B cell (primary cell): Measurements from ENCODE around the gene ZNF333. TPM values are rescaled to one million over a fixed set of nuclear protein-coding genes. Genes with fewer than 3 reads are reported as not detected.
"Not testable (repeated sequence)": the region's sequence is repeated elsewhere in the genome, so short reads cannot be mapped to it uniquely, and the experiment has no call there.

ENCODE experiments used
- ATAC-seq: fragments of 200-7000 bp; cut with Tn5 transposase; one replicate; pipeline ENCODE4 v1.10.0; 2021; ENCODE audit warnings: low read depth, mild to moderate bottlenecking, moderate number of reproducible peaks, moderate library complexity
- CTCF ChIA-PET: fragments of 350-600 bp; sonication (Branson Sonifier 250); formaldehyde crosslinking; loops from one replicate; lab custom pipeline; 2021; ENCODE audit warnings: antibody characterized with exemption, inconsistent platforms; lab: Charles Lee
- POLR2A ChIA-PET: fragments of 350-600 bp; sonication (Branson Sonifier 250); formaldehyde crosslinking; loops from one replicate; lab custom pipeline; 2021; ENCODE audit warnings: antibody characterized with exemption; lab: Charles Lee
- DNase-seq: peaks from one replicate; pipeline ENCODE4 v3.0.0; 2013
- H2AFZ ChIP-seq: 2 replicates; pipeline ENCODE4 v1.6.1; 2012; ENCODE audit warnings: mild to moderate bottlenecking, low read depth, low read length; ENCODE audit not compliant: insufficient read depth, poor library complexity, severe bottlenecking
- H3K27ac ChIP-seq, 2 donors: 1 replicate in 1 of 2; 2 replicates in 1 of 2; pipeline ENCODE4 v1.5.1; 2012 to 2013; ENCODE audit warnings: low read length in 2 of 2, mild to moderate bottlenecking in 2 of 2, moderate library complexity in 1 of 2
- H3K27me3 ChIP-seq, 4 experiments: fragments of 200-600 bp in 1 of 4; sonication (generic) in 1 of 4; replicated peaks in 1 of 4; 1 replicate in 2 of 4; 2 replicates in 2 of 4; pipeline versions ENCODE4 v1.6.1 to v1.7.0; 2013 to 2016; ENCODE audit warnings: low read length in 3 of 4, mild to moderate bottlenecking in 2 of 4, mixed read lengths in 1 of 4, moderate library complexity in 1 of 4; ENCODE audit not compliant: insufficient read depth in 4 of 4, control insufficient read depth in 3 of 4; ENCODE audit errors: control extremely low read depth in 1 of 4
- H3K36me3 ChIP-seq, 2 experiments: replicated peaks in 1 of 2; 1 replicate in 1 of 2; 2 replicates in 1 of 2; pipeline versions ENCODE4 v1.6.1 to v1.7.1; 2013; ENCODE audit warnings: low read length in 1 of 2; ENCODE audit not compliant: insufficient read depth in 2 of 2, control insufficient read depth in 1 of 2; ENCODE audit errors: control extremely low read depth in 1 of 2, extremely low read depth in 1 of 2
- H3K4me1 ChIP-seq, 2 donors: fragments of 200-600 bp in 1 of 2; sonication (generic) in 1 of 2; 1 replicate in 1 of 2; 2 replicates in 1 of 2; pipeline versions ENCODE4 v1.5.1 to v1.6.1; 2013 to 2017; ENCODE audit warnings: low read length in 2 of 2; ENCODE audit not compliant: control insufficient read depth in 2 of 2, insufficient read depth in 2 of 2
- H3K4me2 ChIP-seq: replicated peaks from 2 replicates; pipeline ENCODE3; 2012; ENCODE audit warnings: mild to moderate bottlenecking, low read depth, low read length; ENCODE audit not compliant: poor library complexity, severe bottlenecking
- H3K4me3 ChIP-seq, 5 experiments: fragments of 200-600 bp in 1 of 5; sonication (generic) in 1 of 5; 1 replicate in 3 of 5; 2 replicates in 2 of 5; pipeline versions ENCODE4 v1.5.1 to v1.7.0; 2011 to 2016; ENCODE audit warnings: low read length in 4 of 5, mild to moderate bottlenecking in 4 of 5, low read depth in 2 of 5, control low read depth in 1 of 5, moderate library complexity in 1 of 5; ENCODE audit not compliant: insufficient read depth in 1 of 5; ENCODE audit errors: control extremely low read depth in 1 of 5, extremely low read depth in 1 of 5
- H3K79me2 ChIP-seq: fragments of 200-600 bp; sonication (generic); one replicate; pipeline ENCODE4 v1.6.0; 2016; ENCODE audit warnings: low read length; ENCODE audit not compliant: control insufficient read depth, insufficient read depth
- H3K9ac ChIP-seq: fragments of 200-600 bp; sonication (generic); 2 replicates; pipeline ENCODE4 v1.6.1; 2017; ENCODE audit warnings: mild to moderate bottlenecking, low read length, moderate library complexity
- H3K9me3 ChIP-seq, 3 donors: one replicate each; pipeline versions ENCODE4 v1.6.1 to v1.7.1; 2013; ENCODE audit warnings: low read length in 2 of 3; ENCODE audit not compliant: control insufficient read depth in 2 of 3, insufficient read depth in 1 of 3; ENCODE audit errors: control extremely low read depth in 1 of 3
- H4K20me1 ChIP-seq: 2 replicates; pipeline ENCODE4 v1.6.0; 2012; ENCODE audit warnings: mild to moderate bottlenecking, low read length; ENCODE audit not compliant: insufficient read depth, control insufficient read depth, poor library complexity, severe bottlenecking
- H3K27ac Mint-ChIP-seq: one replicate; pipeline ENCODE4 v1.8.0; 2021; ENCODE audit warnings: mixed read lengths
- H3K27me3 Mint-ChIP-seq: one replicate; pipeline ENCODE4 v1.8.0; 2021; ENCODE audit warnings: mixed read lengths
- H3K4me1 Mint-ChIP-seq: one replicate; pipeline ENCODE4 v1.8.0; 2021; ENCODE audit warnings: mixed read lengths
- H3K4me3 Mint-ChIP-seq: one replicate; pipeline ENCODE4 v1.8.0; 2021; ENCODE audit warnings: mixed read lengths
- H3K9me3 Mint-ChIP-seq: one replicate; pipeline ENCODE4 v1.8.0; 2022; ENCODE audit warnings: mixed read lengths; ENCODE audit not compliant: insufficient read depth
- CTCF ChIP-seq: fragments of 200-600 bp; IDR thresholded peaks from one replicate; pipeline ENCODE4 v1.8.0; 2022; ENCODE audit warnings: antibody characterized with exemption, mild to moderate bottlenecking
- EZH2 ChIP-seq: IDR thresholded peaks from 2 replicates; pipeline ENCODE4 v1.6.1; 2012; ENCODE audit warnings: borderline replicate concordance, low read depth, mild to moderate bottlenecking, moderate library complexity, low read length; ENCODE audit not compliant: insufficient read depth, poor library complexity, severe bottlenecking
- WGBS: methylation state at CpG from one replicate; pipeline ENCODE4 v1.1.5; 2013; ENCODE audit warnings: missing lambda C conversion rate; ENCODE audit not compliant: insufficient coverage; 5-methylcytosine and 5-hydroxymethylcytosine counted together
- intact Hi-C: fragments of 100-400 bp; cut with micrococcal nuclease; formaldehyde crosslinking; loops from one replicate; pipeline ENCODE4 v1.10.0; 2022
- polyA plus RNA-seq: library from polyadenylated mRNA; depleted of rRNA; stranded (reverse); fragments of >200 nt; gene quantifications from 2 replicates; pipeline ENCODE4 v1.2.3, GENCODE V29; 2012
- total RNA-seq, 2 donors: library from RNA; stranded (reverse); fragments of 120-200 nt in 1 of 2; gene quantifications; 1 replicate in 1 of 2; 2 replicates in 1 of 2; pipeline versions ENCODE4 v1.2.3 to v1.2.4, GENCODE V29; 2013 to 2022

ZNF333 gene
- total and polyA plus RNA-seq, 2 donors (not counting 1 experiment from before 2014, with no cell fraction given), result 23.2 to 36.9 TPM

- POLR2A ChIA-PET, result interaction anchor here (1.1 kb wide), 1 partner anchor 368 kb away, joined by 3 read pairs; no protein-coding TSS in a partner anchor
- peaks cover 14% of the 10 kb centered on the region for H3K27me3 Mint-ChIP-seq
- CTCF ChIA-PET, intact Hi-C loops, DNase-seq, H3K4me2 ChIP-seq, H2AFZ ChIP-seq, H3K4me1 ChIP-seq, H3K79me2 ChIP-seq, H4K20me1 ChIP-seq, H3K36me3 ChIP-seq, H3K4me3 ChIP-seq, H3K4me3 Mint-ChIP-seq, H3K9ac ChIP-seq, H3K9me3 ChIP-seq, ATAC-seq, H3K9me3 Mint-ChIP-seq, H3K27ac ChIP-seq, H3K4me1 Mint-ChIP-seq, H3K27me3 ChIP-seq, H3K27ac Mint-ChIP-seq: not testable (repeated sequence)
- 83% methylated on average over 2 of the region's 15 CpGs for WGBS
Measured at GRCh38 chr19:14765841-14766240, 76.0 kb downstream of the ZNF333 start.

GRCh38 chr19:14767466-14767971 is 77.7 kb downstream of the ZNF333 start:
- peaks cover 6% of the 10 kb centered on the region for H3K4me1 Mint-ChIP-seq
- H3K36me3 ChIP-seq, result no peaks in the 10 kb centered on the region
- no peak overlapping the region for H2AFZ ChIP-seq
- TF ChIP-seq EZH2, result no peak
- TF ChIP-seq CTCF, result no peak
- WGBS, result 90% methylated on average over 2 of the region's 2 CpGs
- peaks cover 5 to 6% of the 10 kb centered on the region in 2 donors for H3K4me1 ChIP-seq
- peaks cover 0 to 3% (median 0%) of the 10 kb centered on the region in 4 experiments for H3K27me3 ChIP-seq
- H4K20me1 ChIP-seq, result no peaks in the 10 kb centered on the region
- POLR2A ChIA-PET, result no interaction called here
- no peak overlapping the region for H3K9ac ChIP-seq
- no peaks in the 10 kb centered on the region for H3K9me3 ChIP-seq
- H3K9me3 Mint-ChIP-seq, result no peaks in the 10 kb centered on the region
- DNase-seq, result no peak
- no peak overlapping the region for H3K4me3 Mint-ChIP-seq
- CTCF ChIA-PET, result no interaction called here
- H3K27ac ChIP-seq, result no peak overlapping the region
- H3K4me2 ChIP-seq, result no peak overlapping the region
- no peak for ATAC-seq
- no peaks in the 10 kb centered on the region for H3K79me2 ChIP-seq
- H3K27me3 Mint-ChIP-seq, result peaks cover 14% of the 10 kb centered on the region
- intact Hi-C loops, result no loop called here
- H3K4me3 ChIP-seq, result no peak overlapping the region
- no peak overlapping the region for H3K27ac Mint-ChIP-seq
